GM12891 (cell line): ENCODE results near the gene LYZL6.

Experiments
- DNase-seq: peaks from one replicate; pipeline ENCODE4 v3.0.0; 2011; ENCODE audit warnings: low spot score; ENCODE audit not compliant: insufficient read length
- FAIRE-seq: peaks from 2 replicates; lab custom pipeline; 2011; peaks lifted over from hg19 to GRCh38; lab: Jason Lieb, UNC
- PAX5 ChIP-seq: IDR thresholded peaks from 2 replicates; pipeline ENCODE4 v1.6.1; 2011; ENCODE audit warnings: low read length, moderate library complexity, mild to moderate bottlenecking; ENCODE audit not compliant: insufficient read depth, severe bottlenecking
- POLR2A ChIP-seq: IDR thresholded peaks from 2 replicates; pipeline ENCODE4 v1.6.1; 2011; ENCODE audit warnings: low read depth, low read length, control low read depth
- POLR2AphosphoS5 ChIP-seq: IDR thresholded peaks from 2 replicates; pipeline ENCODE4 v1.6.1; 2011; ENCODE audit warnings: low read depth, low read length, control low read depth
- POU2F2 ChIP-seq: IDR thresholded peaks from 2 replicates; pipeline ENCODE4 v1.6.1; 2011; ENCODE audit warnings: low read depth, mild to moderate bottlenecking, control low read depth, low read length, moderate library complexity
- SPI1 ChIP-seq: IDR thresholded peaks from 2 replicates; pipeline ENCODE4 v1.6.1; 2011; ENCODE audit warnings: low read depth, low read length, control low read depth
- TAF1 ChIP-seq: IDR thresholded peaks from 2 replicates; pipeline ENCODE4 v1.6.1; 2011; ENCODE audit warnings: low read depth, low read length, control low read depth

Gene LYZL6

GRCh38 chr17:35973333-35974260 lies 30.1 kb upstream of the LYZL6 start:
- DNase-seq (no peak), FAIRE-seq (no peak)
- TF ChIP-seq TAF1, result no peak
- TF ChIP-seq POU2F2, result no peak
- no peak for TF ChIP-seq PAX5
- TF ChIP-seq SPI1, result no peak
- no peak for TF ChIP-seq POLR2A
- TF ChIP-seq POLR2AphosphoS5, result no peak

GRCh38 chr17:35972945-35973332 lies 29.4 kb upstream of the LYZL6 start:
- TF ChIP-seq POLR2AphosphoS5 (no peak), SPI1 (no peak), POU2F2 (no peak)
- DNase-seq (no peak), FAIRE-seq (no peak)

GRCh38 chr17:35972535-35972934 lies 29.0 kb upstream of the LYZL6 start:
- DNase-seq (no peak), FAIRE-seq (no peak)
- TF ChIP-seq POU2F2 (no peak), TAF1 (no peak), SPI1 (no peak), POLR2A (no peak), PAX5 (no peak)

- FAIRE-seq, result no peak
- TF ChIP-seq PAX5 (no peak), SPI1 (no peak), POU2F2 (no peak), TAF1 (no peak)
- no peak for DNase-seq
Observed at GRCh38 chr17:35972066-35972465, 28.6 kb upstream of the LYZL6 start.

GRCh38 chr17:35969558-35970380 lies 26.3 kb upstream of the LYZL6 start:
- TF ChIP-seq POU2F2, result no peak
- TF ChIP-seq POLR2AphosphoS5, result no peak
- no peak for TF ChIP-seq SPI1
- TF ChIP-seq TAF1, result no peak
- no peak for TF ChIP-seq POLR2A
- TF ChIP-seq PAX5, result no peak
- FAIRE-seq (no peak), DNase-seq (peak; percentile 35)

GRCh38 chr17:35968520-35969054 lies 25.1 kb upstream of the LYZL6 start:
- FAIRE-seq (no peak), DNase-seq (no peak)
- TF ChIP-seq POLR2AphosphoS5 (no peak), POLR2A (no peak), TAF1 (no peak), PAX5 (no peak), SPI1 (no peak), POU2F2 (no peak)

GRCh38 chr17:35965272-35965671 lies 21.8 kb upstream of the LYZL6 start:
- FAIRE-seq (no peak), DNase-seq (no peak)
- no peak for TF ChIP-seq POLR2AphosphoS5
- TF ChIP-seq TAF1, result no peak
- no peak for TF ChIP-seq POLR2A
- TF ChIP-seq SPI1, result no peak

GRCh38 chr17:35963663-35964062 lies 20.1 kb upstream of the LYZL6 start:
- TF ChIP-seq PAX5 (no peak), POLR2A (no peak), POLR2AphosphoS5 (no peak), POU2F2 (no peak), TAF1 (no peak), SPI1 (no peak)
- DNase-seq (no peak), FAIRE-seq (no peak)

GRCh38 chr17:35953720-35954119 lies 10.2 kb upstream of the LYZL6 start:
- FAIRE-seq (no peak), DNase-seq (no peak)
- TF ChIP-seq SPI1 (no peak), PAX5 (no peak), POLR2A (no peak), POLR2AphosphoS5 (no peak), TAF1 (no peak), POU2F2 (no peak)

- TF ChIP-seq POLR2AphosphoS5, result no peak
- TF ChIP-seq PAX5, result no peak
- TF ChIP-seq SPI1, result no peak
- TF ChIP-seq POU2F2, result no peak
- no peak for TF ChIP-seq POLR2A
- no peak for TF ChIP-seq TAF1
- no peak for DNase-seq
Observed at GRCh38 chr17:35949401-35949800, 5.9 kb upstream of the LYZL6 start.

More at GRCh38 chr17:35949401-35949800, 5.9 kb upstream of the LYZL6 start:
- FAIRE-seq, result no peak
